HepG2 (cell line): ENCODE measurements around the gene PSMB3. TPM values are rescaled to one million over a fixed set of nuclear protein-coding genes. Genes with fewer than 3 reads are reported as not detected.
A peak's percentile ranks its signal among the peaks of the same experiment; 100 is the strongest.

Source experiments
- CCAR2 ChIP-seq: fragments of 200-400 bp; formaldehyde crosslinking; optimal IDR thresholded peaks from 2 replicates; pipeline ENCODE3; 2018; ENCODE audit warnings: low read depth, mild to moderate bottlenecking, low read length, moderate library complexity
- CCDC6 ChIP-seq: sonication (generic); formaldehyde crosslinking; IDR thresholded peaks from 2 replicates; pipeline ENCODE4 v1.8.1; 2022; ENCODE audit warnings: mild to moderate bottlenecking, missing genetic modification reagents, moderate library complexity
- HMG20A ChIP-seq: IDR thresholded peaks from 2 replicates; pipeline ENCODE4 v1.6.1; 2016; ENCODE audit warnings: borderline replicate concordance
- KDM5A ChIP-seq: fragments of 200-600 bp; sonication (generic); IDR thresholded peaks from 2 replicates; pipeline ENCODE4 v1.7.0; 2018; ENCODE audit warnings: antibody characterized with exemption, mild to moderate bottlenecking, low read length, borderline replicate concordance
- RXRA ChIP-seq: sonication (generic); formaldehyde crosslinking; IDR thresholded peaks from 2 replicates; pipeline ENCODE4 v1.5.1; 2020; ENCODE audit warnings: missing genetic modification reagents
- ZBTB38 ChIP-seq: sonication (generic); formaldehyde crosslinking; IDR thresholded peaks from 2 replicates; pipeline ENCODE4 v1.5.1; 2020; ENCODE audit warnings: mild to moderate bottlenecking, missing genetic modification reagents
- ZBTB40 ChIP-seq, 2 experiments: fragments of 450-650 bp in 1 of 2; sonication (generic) in 1 of 2; formaldehyde crosslinking in 1 of 2; IDR thresholded peaks; 2 replicates each; pipeline versions ENCODE4 v1.6.1 to v1.8.0; 2016 to 2022; ENCODE audit warnings: antibody characterized with exemption in 1 of 2, mild to moderate bottlenecking in 1 of 2, missing genetic modification reagents in 1 of 2
- ZNF350 ChIP-seq: sonication (generic); formaldehyde crosslinking; IDR thresholded peaks from 2 replicates; pipeline ENCODE4 v1.4.0; 2020; ENCODE audit warnings: mild to moderate bottlenecking, low read depth, missing genetic modification reagents, borderline replicate concordance
- ZNF557 ChIP-seq: sonication (generic); formaldehyde crosslinking; IDR thresholded peaks from 2 replicates; pipeline ENCODE4 v1.4.0; 2020; ENCODE audit warnings: missing genetic modification reagents
- ZNF580 ChIP-seq: IDR thresholded peaks from 2 replicates; pipeline ENCODE4 v1.6.1; 2016; ENCODE audit warnings: low read depth, borderline replicate concordance
- polyA plus RNA-seq, 8 experiments: library from polyadenylated mRNA; depleted of rRNA in 3 of 8; stranded (reverse) in 7 of 8; unstranded in 1 of 8; fragments of >200 nt; fragmentation: Illumina TruSeq in 4 of 8; extraction: Trizol in 4 of 8; gene quantifications; 2 replicates each; pipeline versions ENCODE4 v1.2.1 to v1.2.3, GENCODE V29; 2011 to 2016; ENCODE audit warnings: low read depth in 4 of 8, missing spikeins in 1 of 8, mixed read lengths in 1 of 8; ENCODE audit not compliant: insufficient read depth in 1 of 8
- total RNA-seq, 5 experiments: library from RNA; depleted of rRNA; stranded (reverse); fragments of >200 nt; fragmentation: Illumina TruSeq; extraction: Trizol; gene quantifications; 2 replicates each; pipeline ENCODE4 v1.2.3, GENCODE V29; 2016; ENCODE audit warnings: low read depth in 1 of 5
- TF ChIP-seq, protein P1 (sequence below): sonication (generic); formaldehyde crosslinking; IDR thresholded peaks from 2 replicates; pipeline ENCODE4 v1.9.0; 2021; ENCODE audit warnings: mild to moderate bottlenecking, missing genetic modification reagents

Gene PSMB3
- total and polyA plus RNA-seq, 2 of the 13 experiments (the other 11 are each of a cell fraction or from before 2014, with no cell fraction given), result 366 to 517 TPM

DNA sequence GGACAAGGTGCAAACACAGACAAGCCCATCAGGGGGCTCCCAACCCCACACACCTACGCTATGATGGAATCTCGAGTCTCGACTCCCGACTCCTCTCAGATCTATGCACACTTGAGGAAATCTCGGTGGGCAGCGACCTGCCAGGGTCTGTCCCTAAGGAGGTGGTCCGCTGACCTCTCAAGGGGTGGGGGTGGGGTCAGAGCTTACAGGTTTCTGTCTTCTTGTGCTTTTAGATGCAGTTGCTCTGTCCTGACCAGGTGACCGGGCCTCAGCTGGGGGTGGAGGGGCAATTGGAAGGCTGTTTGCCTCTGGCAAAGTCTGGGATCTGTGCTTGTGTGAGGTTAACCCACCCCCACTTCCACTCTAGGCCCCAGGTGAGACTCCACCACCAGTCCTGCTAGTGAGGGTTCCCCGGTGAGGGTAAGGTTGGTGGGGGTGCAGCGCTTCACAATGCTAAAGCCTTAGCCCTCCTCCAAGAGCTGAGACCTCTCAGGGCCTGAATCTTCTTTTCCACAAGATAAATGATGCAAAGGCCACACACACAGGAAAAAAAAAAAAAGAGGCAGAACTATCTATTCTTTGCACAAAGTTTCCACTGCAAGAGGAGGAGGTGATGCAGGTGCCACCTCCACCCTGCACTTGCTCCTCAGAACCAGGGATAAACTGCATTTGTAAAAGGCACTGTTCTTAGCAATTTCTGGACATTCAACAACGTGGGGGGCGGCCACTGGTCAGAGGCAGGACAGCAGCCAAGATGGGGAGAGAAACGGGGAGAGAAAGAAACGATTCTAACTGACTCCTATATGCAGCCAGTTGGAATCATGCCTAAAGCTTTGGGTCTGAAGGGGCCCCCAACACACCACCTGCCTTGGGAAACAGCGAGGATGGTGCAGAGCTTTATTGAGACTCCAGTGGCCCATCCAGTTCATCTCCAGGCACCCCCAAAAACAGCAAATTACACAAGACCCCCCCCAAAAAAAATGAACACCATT lies 18.3 kb upstream of the PSMB3 start (continued):
- TF ChIP-seq ZNF557 (CRISPR knock-in tag) (no peak), ZBTB40 (IDR thresholded peaks at IDR 0.05) (no peak), ZBTB40 (CRISPR knock-in tag; IDR thresholded peaks at IDR 0.05) (no peak), ZNF350 (CRISPR knock-in tag) (0 out of 2 replicates have a peak, but pooled peaks have one; percentile 19), HMG20A (CRISPR knock-in tag) (no peak), CCDC6 (CRISPR knock-in tag) (no peak), KDM5A (0 out of 2 replicates have a peak, but pooled peaks have one; percentile 15), CCAR2 (no peak), ZBTB38 (CRISPR knock-in tag) (0 out of 2 replicates have a peak, but pooled peaks have one; percentile 14), ZNF580 (CRISPR knock-in tag) (0 out of 2 replicates have a peak, but pooled peaks have one; percentile 46), RXRA (CRISPR knock-in tag) (0 out of 2 replicates have a peak, but pooled peaks have one; percentile 17)
- TF ChIP-seq, protein P1, sequence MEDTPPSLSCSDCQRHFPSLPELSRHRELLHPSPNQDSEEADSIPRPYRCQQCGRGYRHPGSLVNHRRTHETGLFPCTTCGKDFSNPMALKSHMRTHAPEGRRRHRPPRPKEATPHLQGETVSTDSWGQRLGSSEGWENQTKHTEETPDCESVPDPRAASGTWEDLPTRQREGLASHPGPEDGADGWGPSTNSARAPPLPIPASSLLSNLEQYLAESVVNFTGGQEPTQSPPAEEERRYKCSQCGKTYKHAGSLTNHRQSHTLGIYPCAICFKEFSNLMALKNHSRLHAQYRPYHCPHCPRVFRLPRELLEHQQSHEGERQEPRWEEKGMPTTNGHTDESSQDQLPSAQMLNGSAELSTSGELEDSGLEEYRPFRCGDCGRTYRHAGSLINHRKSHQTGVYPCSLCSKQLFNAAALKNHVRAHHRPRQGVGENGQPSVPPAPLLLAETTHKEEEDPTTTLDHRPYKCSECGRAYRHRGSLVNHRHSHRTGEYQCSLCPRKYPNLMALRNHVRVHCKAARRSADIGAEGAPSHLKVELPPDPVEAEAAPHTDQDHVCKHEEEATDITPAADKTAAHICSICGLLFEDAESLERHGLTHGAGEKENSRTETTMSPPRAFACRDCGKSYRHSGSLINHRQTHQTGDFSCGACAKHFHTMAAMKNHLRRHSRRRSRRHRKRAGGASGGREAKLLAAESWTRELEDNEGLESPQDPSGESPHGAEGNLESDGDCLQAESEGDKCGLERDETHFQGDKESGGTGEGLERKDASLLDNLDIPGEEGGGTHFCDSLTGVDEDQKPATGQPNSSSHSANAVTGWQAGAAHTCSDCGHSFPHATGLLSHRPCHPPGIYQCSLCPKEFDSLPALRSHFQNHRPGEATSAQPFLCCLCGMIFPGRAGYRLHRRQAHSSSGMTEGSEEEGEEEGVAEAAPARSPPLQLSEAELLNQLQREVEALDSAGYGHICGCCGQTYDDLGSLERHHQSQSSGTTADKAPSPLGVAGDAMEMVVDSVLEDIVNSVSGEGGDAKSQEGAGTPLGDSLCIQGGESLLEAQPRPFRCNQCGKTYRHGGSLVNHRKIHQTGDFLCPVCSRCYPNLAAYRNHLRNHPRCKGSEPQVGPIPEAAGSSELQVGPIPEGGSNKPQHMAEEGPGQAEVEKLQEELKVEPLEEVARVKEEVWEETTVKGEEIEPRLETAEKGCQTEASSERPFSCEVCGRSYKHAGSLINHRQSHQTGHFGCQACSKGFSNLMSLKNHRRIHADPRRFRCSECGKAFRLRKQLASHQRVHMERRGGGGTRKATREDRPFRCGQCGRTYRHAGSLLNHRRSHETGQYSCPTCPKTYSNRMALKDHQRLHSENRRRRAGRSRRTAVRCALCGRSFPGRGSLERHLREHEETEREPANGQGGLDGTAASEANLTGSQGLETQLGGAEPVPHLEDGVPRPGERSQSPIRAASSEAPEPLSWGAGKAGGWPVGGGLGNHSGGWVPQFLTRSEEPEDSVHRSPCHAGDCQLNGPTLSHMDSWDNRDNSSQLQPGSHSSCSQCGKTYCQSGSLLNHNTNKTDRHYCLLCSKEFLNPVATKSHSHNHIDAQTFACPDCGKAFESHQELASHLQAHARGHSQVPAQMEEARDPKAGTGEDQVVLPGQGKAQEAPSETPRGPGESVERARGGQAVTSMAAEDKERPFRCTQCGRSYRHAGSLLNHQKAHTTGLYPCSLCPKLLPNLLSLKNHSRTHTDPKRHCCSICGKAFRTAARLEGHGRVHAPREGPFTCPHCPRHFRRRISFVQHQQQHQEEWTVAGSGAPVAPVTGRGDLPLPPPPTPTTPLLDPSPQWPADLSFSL (CRISPR knock-in tag), result no peak
